ENCODE results near the gene JDP2. TPM values are rescaled to one million over a fixed set of nuclear protein-coding genes. Genes with fewer than 3 reads are reported as not detected.

JDP2 gene
- polyA plus RNA-seq, 1 of the 3 experiments (the other 2 are of a cell fraction), result 22.3 TPM

DNA sequence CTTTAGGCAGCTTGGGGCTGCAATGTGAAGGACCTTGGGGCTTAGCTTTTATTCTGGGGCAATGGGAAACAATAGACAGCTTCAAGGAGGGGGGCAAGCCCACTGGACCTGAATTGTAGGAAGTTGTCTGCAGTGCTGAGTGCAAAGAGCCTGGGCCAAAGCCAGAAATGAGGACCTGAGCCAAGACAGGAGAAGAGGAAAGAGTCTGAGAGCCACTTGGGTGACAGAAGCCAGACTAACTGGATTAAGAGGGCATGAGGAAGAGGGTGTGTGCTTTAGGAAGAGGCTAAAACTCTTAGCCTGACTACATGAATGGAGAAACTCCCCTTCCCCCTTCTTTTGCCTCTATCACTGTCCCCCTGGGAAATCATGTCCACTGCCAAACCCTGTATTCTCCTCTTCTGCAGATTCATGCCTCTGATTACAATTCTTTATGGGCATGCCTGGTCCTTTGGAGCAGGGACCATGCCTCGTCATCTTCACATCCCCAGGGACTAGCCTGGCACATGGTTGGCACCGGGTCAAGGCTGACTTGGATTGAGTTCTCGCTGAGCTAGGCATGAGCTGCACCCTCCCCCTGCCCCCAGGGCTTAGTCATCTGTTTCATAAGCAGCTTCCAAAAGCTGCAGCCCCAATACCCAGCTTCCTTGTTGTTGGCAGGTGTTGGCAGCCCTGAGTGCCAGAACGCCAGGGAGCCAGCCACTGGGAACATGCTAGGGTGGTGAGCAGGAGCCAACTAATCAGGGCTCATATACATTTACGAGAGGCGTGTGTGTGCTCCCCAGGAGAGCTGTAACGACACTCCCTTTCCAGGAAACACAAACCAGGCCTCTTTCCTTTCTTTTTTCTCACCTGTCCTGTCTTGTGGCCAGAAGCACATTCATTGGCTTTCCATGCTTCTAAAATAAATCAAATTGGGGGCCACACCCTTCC, 27.7 kb upstream of the JDP2 start:
- peak; percentile 60 for DNase-seq
- no peaks in the 10 kb centered on the region for H3F3A ChIP-seq (replicated peaks; ENCODE audit: insufficient read depth)
- no peaks in the 10 kb centered on the region for H3K9me2 ChIP-seq
- H3K4me1 ChIP-seq (ENCODE audit: control insufficient read depth in 1 of 2, insufficient read depth in 2 of 2, low read depth in 1 of 2, low read length in 1 of 2), result peaks cover 14 to 17% of the 10 kb centered on the region in 2 experiments; a peak in 3 of 4 replicates
- ChIA-PET CTCF (interaction anchor here (0.7 to 1.3 kb wide), 5 partner anchors 9 to 269 kb away, joined by 3 to 4 read pairs (median 4); partner anchors contain the start of gene JDP2), POLR2A (interaction anchor here (1.0 kb wide), 1 partner anchor 30 kb away, joined by 3 read pairs; no protein-coding TSS in a partner anchor)
- no peaks in the 10 kb centered on the region for H3K79me2 ChIP-seq (ENCODE audit: insufficient read depth)
- H3K4me3 ChIP-seq (ENCODE audit: low read depth in 2 of 2, low read length in 1 of 2), result no peak overlapping the region
- no peaks in the 10 kb centered on the region for H3K9me3 ChIP-seq
- H3K4me2 ChIP-seq, result peak overlapping the region; percentile 20; the same call in 1 of the 2 replicates
- no peak overlapping the region for H3K9ac ChIP-seq
- no peaks in the 10 kb centered on the region for H4K20me1 ChIP-seq (ENCODE audit: insufficient read depth)
- H3K36me3 ChIP-seq (replicated peaks in 1 of 2; ENCODE audit: control insufficient read depth in 1 of 2, insufficient read depth in 2 of 2, low read length in 1 of 2), result no peaks in the 10 kb centered on the region
- 5% methylated on average over 7 of the region's 7 CpGs for WGBS (ENCODE audit: low lambda C conversion rate)
- peaks cover 14% of the 10 kb centered on the region; the same call in 1 of the 2 replicates for H3K27me3 ChIP-seq (ENCODE audit: insufficient read depth)
- no peak overlapping the region for H2AFZ ChIP-seq (ENCODE audit: low read depth)
- H3K27ac ChIP-seq (ENCODE audit: low read depth in 2 of 2, low read length in 1 of 2), result peak overlapping the region in 1 of 2 experiments; percentile 74; a peak in 2 of 4 replicates
- TF ChIP-seq REST (IDR thresholded peaks at IDR 0.05; ENCODE audit: low read depth, low read length) (no peak), RCOR1 (IDR thresholded peaks at IDR 0.05; ENCODE audit: low read length) (peak; percentile 28; the same call in 1 of the 2 replicates), CHD2 (IDR thresholded peaks at IDR 0.05; ENCODE audit: low read length, partially characterized antibody) (peak; percentile 9), FOSL2 (IDR thresholded peaks at IDR 0.05; ENCODE audit: borderline replicate concordance, low read depth) (peak; percentile 51; the same call in 1 of the 2 replicates), FOXM1 (IDR thresholded peaks at IDR 0.05; ENCODE audit: low read depth) (no peak), GABPA (IDR thresholded peaks at IDR 0.05; ENCODE audit: low read depth) (no peak), MEF2A (IDR thresholded peaks at IDR 0.05; ENCODE audit: borderline replicate concordance, low read depth) (no peak), RAD21 (IDR thresholded peaks at IDR 0.05; ENCODE audit: low read length) (no peak), FOXJ3 (CRISPR knock-in tag; IDR thresholded peaks at IDR 0.05) (0 out of 2 replicates have a peak, but pooled peaks have one; percentile 44), TAF1 (IDR thresholded peaks at IDR 0.05; ENCODE audit: borderline replicate concordance, low read depth, low read length) (no peak), MXI1 (IDR thresholded peaks at IDR 0.05; ENCODE audit: low read depth, low read length) (peak; percentile 64), RXRA (IDR thresholded peaks at IDR 0.05; ENCODE audit: borderline replicate concordance, low read depth) (no peak), NFIC (IDR thresholded peaks at IDR 0.05; ENCODE audit: borderline replicate concordance) (peak; percentile 73), SMC3 (IDR thresholded peaks at IDR 0.05; ENCODE audit: low read depth, low read length) (no peak), EZH2phosphoT487 (IDR thresholded peaks at IDR 0.05; ENCODE audit: borderline replicate concordance, low read depth) (no peak), NRF1 (IDR thresholded peaks at IDR 0.05; ENCODE audit: low read depth, low read length) (no peak), EP300 (IDR thresholded peaks at IDR 0.05; ENCODE audit: borderline replicate concordance in 1 of 2, low read depth in 1 of 2, low read length in 1 of 2) (peak in 1 of 2 experiments; percentile 46; a peak in 1 of 4 replicates), SIN3A (IDR thresholded peaks at IDR 0.05; ENCODE audit: borderline replicate concordance, low read depth, low read length) (no peak), GATA2 (CRISPR knock-in tag; IDR thresholded peaks at IDR 0.05) (peak; percentile 69), JUND (IDR thresholded peaks at IDR 0.05) (0 out of 2 replicates have a peak, but pooled peaks have one; percentile 19), TCF12 (IDR thresholded peaks at IDR 0.05) (peak; percentile 20; the same call in 1 of the 2 replicates)
- TF ChIP-seq, protein P1, sequence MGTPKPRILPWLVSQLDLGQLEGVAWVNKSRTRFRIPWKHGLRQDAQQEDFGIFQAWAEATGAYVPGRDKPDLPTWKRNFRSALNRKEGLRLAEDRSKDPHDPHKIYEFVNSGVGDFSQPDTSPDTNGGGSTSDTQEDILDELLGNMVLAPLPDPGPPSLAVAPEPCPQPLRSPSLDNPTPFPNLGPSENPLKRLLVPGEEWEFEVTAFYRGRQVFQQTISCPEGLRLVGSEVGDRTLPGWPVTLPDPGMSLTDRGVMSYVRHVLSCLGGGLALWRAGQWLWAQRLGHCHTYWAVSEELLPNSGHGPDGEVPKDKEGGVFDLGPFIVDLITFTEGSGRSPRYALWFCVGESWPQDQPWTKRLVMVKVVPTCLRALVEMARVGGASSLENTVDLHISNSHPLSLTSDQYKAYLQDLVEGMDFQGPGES (IDR thresholded peaks at IDR 0.05; ENCODE audit: low read depth, low read length), result no peak
- TF ChIP-seq, protein P2, sequence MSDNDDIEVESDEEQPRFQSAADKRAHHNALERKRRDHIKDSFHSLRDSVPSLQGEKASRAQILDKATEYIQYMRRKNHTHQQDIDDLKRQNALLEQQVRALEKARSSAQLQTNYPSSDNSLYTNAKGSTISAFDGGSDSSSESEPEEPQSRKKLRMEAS (IDR thresholded peaks at IDR 0.05; ENCODE audit: low read depth), result peak; percentile 93
- TF ChIP-seq, protein P3, sequence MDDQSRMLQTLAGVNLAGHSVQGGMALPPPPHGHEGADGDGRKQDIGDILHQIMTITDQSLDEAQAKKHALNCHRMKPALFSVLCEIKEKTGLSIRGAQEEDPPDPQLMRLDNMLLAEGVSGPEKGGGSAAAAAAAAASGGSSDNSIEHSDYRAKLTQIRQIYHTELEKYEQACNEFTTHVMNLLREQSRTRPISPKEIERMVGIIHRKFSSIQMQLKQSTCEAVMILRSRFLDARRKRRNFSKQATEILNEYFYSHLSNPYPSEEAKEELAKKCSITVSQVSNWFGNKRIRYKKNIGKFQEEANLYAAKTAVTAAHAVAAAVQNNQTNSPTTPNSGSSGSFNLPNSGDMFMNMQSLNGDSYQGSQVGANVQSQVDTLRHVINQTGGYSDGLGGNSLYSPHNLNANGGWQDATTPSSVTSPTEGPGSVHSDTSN (IDR thresholded peaks at IDR 0.05), result no peak
- TF ChIP-seq, protein P4, sequence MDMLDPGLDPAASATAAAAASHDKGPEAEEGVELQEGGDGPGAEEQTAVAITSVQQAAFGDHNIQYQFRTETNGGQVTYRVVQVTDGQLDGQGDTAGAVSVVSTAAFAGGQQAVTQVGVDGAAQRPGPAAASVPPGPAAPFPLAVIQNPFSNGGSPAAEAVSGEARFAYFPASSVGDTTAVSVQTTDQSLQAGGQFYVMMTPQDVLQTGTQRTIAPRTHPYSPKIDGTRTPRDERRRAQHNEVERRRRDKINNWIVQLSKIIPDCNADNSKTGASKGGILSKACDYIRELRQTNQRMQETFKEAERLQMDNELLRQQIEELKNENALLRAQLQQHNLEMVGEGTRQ (IDR thresholded peaks at IDR 0.05; ENCODE audit: borderline replicate concordance, low read depth, low read length), result no peak

Measured in SK-N-SH (cell line).